Activated CD8-positive, alpha-beta memory T cell treated with anti-CD3 and anti-CD28 coated beads, Interleukin-2, amount 50 U/mL, for 1 hour (primary cell): Measurements from ENCODE around the gene KDM5B.
"Not testable (repeated sequence)": the region's sequence is repeated elsewhere in the genome, so short reads cannot be mapped to it uniquely, and the experiment has no call there.

Experiments
- DNase-seq: peaks from one replicate; pipeline ENCODE4 v3.0.0-alpha.2; 2020; ENCODE audit errors: extremely low read depth

KDM5B gene

DNA sequence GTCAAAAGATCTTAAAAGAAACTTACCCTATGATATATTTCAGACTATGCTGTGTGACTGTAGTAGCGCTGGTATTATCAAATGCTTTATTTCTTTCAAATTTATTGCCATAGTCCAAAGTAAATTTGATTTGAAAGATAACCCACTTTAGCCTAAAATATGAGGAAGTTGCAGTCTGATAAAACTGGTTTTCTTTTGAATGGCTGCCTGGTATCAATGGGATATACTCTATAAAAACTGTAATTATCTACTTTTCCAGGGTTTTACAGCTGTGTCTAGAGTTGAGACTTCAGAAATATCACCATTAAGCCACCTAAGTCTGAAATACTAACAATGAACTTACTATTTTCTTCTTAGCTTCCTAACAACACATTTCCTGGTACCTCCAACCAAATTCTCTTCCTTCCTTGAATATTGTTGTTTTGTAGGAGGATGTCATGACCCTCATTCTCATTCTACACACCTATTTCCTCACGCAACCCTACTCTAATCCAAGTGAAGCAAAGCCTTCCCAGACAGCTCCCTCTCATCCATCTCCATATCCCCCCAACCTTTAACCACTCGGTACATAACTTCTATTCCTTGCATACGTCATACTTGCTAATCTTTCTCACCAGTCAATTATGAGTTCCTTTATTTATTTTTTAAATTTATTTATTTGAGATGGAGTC lies 17.0 kb downstream of the KDM5B start:
- no peak for DNase-seq

GRCh38 chr1:202788800-202789199 lies 19.4 kb downstream of the KDM5B start:
- DNase-seq: no peak

GRCh38 chr1:202786804-202787203 lies 21.4 kb downstream of the KDM5B start:
- DNase-seq: no peak

DNA sequence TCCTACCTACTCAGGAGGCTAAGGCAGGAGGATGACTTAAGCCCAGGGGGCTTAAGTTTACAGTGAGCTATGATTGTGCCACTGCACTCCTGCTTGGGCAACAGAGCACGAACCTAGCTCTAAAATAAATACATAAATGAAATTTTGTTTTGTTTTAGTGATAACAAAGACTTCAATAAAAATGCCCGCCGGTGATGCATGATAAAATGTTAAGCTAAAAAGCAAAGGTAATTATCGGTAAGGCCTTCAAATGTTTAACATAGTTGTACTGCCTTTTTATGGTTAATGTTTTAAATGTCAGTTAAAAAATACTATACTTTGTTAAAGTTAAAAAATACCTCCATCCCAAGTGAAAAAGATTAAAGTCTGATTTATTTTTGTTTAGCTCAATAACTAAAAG lies 27.0 kb downstream of the KDM5B start:
- DNase-seq: no peak

DNA sequence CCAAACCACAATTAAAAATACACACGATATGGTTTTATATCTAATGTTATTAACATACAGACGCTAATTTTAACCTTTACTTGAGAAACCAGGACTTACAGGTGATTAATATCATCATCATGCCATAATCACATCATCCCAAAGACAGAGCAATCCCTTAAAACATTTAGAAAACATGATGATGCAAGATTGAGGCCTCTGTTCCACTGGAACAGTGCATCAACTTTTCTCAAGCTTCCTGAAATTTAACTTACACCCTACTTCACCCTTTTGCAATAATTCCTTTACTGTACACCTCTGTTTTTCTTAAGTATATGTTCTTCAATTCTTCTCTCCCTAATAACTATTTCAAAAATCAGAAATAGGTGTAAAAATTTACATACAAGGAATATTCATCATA lies 38.1 kb downstream of the KDM5B start:
- DNase-seq: no peak

DNA sequence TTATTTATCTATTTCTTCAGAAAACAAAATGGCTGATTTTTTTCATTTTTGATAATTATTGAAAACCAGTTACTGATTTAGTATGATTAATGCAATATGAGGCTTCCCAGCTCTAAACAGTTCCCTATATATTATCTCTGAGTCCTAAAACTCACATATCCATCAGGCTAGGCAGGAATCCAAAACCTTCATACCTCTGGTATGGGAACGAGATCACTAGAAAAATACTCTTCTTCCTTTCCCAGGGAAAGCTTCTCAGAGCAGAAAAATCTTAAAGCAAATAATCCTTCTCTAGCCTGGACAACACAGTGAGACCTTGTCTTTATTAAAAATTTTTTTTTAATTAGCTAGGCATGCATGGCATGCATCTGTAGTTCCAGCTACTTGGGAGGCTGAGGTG lies 42.5 kb downstream of the KDM5B start:
- no peak for DNase-seq

- DNase-seq: no peak
Measured at GRCh38 chr1:202762019-202762418, 46.2 kb downstream of the KDM5B start.

GRCh38 chr1:202760589-202760988 lies 47.6 kb downstream of the KDM5B start:
- DNase-seq: no peak

DNA sequence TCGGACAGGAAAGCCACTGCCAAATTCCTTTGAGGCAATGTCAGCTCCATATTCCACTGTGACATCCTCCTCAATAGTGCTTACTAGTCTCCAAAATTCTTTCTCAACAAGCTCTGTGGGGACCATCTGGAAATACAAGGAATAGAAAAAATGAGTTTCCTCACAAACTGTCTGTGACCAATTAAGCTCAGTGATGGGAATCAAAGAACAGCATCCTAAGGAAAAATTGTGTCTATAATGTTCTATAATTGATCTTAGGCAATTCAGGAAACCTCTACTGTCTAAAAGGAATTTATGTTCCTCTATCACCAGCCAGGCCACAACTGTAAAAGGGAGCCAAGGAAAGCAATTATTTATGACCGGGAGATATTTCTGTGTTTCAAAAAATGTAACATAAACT lies 51.8 kb downstream of the KDM5B start:
- DNase-seq: no peak

DNA sequence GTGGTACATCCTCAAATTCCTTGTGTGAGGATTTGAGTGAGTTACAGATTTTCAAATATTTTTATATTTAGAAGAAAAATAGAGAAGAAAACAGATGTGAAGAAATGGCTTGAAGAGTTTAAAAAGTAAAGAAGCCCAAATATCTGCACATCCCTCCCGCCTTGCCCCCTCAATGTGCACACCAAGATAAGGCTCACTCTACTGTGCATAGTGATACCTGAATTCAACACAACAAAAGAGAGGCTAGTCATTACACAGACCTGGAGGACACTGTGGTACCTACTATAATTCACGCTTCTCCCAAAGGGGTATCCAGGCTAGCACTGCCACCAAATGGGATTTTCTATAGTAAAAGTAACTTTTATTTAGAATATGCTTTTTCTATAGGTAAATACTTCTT lies 53.9 kb downstream of the KDM5B start:
- DNase-seq: no peak

DNA sequence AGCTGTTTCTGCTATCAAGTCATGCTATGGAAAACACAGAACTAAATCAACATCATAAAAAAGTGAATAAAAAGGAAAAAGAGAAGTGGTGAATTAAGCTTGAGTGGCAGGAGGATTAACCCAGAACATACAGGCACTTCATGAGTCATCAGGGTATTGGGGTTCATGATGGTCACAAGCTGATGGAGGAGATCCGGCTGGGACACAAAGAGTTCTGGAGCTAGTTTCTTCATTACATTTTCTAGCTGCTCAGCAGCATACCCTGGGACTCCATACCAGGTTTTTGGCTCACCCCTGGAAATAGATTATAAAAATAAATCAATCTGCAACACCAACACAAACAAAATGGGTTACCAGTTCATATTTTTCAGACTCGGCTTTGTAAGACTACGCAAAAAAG lies 55.4 kb downstream of the KDM5B start:
- DNase-seq: no peak

DNA sequence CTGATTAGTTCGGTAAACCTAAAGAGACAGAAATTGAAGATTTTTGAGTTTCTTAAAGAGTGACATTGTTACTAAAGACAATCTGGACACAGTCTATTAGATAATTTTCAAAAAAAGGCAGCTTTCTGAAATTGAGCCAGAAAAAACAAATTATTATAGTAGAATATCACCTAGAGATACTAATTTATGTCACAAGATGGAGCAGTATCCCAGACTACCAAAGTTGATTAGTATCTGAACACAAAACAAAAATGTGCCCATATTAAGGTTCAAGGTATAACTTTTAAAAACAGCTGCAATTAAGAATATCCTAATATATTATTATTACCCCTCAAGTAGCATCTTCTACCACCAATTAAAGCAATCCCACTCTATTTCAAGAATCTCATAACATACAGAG lies 57.5 kb downstream of the KDM5B start:
- DNase-seq: no peak

- no peak for DNase-seq
Measured at GRCh38 chr1:202750024-202750423, 58.2 kb downstream of the KDM5B start.

- no peak for DNase-seq
Measured at GRCh38 chr1:202745323-202745888, 62.8 kb downstream of the KDM5B start.

GRCh38 chr1:202744770-202745169 lies 63.5 kb downstream of the KDM5B start:
- not testable (repeated sequence) for DNase-seq

GRCh38 chr1:202742496-202742895 lies 65.7 kb downstream of the KDM5B start:
- DNase-seq: no peak

DNA sequence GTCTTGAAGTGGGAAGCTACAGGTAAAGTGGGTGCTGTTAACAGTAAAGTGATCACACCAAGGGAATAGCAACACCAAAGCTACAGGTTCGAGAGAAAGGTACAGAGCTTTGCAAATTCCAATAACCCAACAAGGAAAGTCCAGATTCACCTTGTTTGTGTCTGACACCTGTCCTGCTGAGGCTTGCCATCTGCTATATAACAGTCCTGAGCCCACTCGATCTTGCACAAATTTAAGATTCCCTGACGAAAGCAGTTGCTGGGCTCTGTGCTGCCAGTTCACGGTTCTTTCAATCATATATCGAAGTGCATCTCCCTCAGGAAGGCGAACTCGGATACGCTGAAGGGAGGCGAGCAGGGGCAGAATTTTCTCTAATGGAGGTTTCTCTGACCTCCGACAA lies 75.0 kb downstream of the KDM5B start:
- no peak for DNase-seq

DNA sequence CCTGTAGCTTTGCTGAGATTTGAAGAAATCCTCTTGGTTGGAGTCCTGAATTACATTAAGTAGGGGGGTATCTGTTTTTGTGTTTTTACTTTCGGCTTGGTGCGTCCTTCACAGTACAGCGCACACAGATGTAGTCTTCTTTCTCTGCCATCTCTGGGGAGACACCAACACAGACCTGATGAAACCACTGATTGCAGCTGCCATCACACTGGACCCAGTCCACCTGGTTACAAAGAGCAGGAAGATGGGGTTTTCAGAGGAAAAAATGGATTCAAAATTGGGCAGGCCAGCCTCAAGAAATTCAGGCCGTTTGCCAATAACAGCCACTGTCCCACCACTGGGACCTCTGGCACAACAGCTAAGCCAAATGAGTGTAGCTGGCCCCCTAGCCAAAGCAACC lies 79.3 kb downstream of the KDM5B start:
- DNase-seq: no peak

DNA sequence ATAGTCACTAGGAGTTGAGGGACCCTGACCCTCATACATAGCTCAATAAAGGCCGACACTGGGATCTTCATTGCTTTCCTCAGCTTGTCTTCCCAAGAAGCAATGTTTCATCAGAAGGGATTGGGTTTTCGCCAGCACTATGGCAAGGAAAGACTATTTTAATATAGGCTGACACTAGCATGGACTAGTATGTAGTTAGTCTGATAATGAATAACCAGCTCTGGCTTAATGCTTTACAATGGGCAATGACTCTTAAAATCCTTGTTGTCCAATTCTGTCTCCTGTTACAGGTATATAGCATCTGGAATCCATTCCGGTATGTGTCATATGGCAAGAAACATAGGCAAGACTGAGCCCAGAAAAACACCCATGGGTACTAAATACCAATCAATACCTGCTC lies 82.7 kb downstream of the KDM5B start:
- DNase-seq: no peak

- no peak for DNase-seq
Measured at GRCh38 chr1:202723708-202724107, 84.5 kb downstream of the KDM5B start.

DNA sequence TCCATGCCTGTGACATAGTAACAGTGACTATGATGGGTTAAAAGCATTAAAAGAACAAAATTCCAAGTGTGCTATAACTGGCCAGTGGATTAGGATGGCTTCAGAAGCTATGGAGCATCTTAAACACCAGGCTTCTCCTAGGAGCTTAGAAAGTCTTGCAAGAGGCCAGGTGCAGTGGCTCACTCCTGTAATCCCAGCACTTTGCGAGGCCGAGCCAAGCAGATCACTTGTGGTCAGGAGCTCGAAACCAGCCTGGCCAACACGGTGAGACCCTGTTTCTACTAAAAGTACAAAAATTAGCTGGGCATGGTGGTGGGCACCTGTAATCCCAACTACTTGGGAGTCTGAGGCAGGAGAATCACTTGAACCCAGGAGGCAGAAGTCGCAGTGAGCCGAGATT lies 85.2 kb downstream of the KDM5B start:
- DNase-seq: not testable (repeated sequence)

- no peak for DNase-seq
Measured at GRCh38 chr1:202716654-202717053, 91.6 kb downstream of the KDM5B start.

DNA sequence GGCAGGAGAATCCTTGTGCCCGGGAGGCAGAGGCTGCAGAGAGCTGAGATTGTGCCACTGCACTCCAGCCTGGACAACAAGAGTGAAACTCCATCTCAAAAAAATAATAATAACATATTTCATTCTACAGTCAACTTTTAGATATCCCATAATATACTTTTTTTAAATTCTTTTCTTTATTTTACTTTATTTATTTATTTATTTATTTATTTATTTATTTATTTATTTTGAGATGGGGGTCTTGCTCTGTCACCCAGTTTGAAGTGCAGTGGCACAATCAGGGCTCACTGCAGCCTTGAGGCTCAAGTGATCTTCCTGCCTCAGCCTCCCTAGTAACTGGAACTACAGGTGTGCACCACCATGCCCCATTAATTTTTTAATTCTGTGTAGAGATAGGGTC lies 94.0 kb downstream of the KDM5B start:
- DNase-seq: not testable (repeated sequence)

GRCh38 chr1:202713110-202713509 lies 95.1 kb downstream of the KDM5B start:
- DNase-seq: no peak
